GM23338 (cell line): Measurements from ENCODE around the gene IGFLR1. TPM values are rescaled to one million over a fixed set of nuclear protein-coding genes. Genes with fewer than 3 reads are reported as not detected.

ENCODE experiments used
- ATAC-seq: fragments of 200-7000 bp; cut with Tn5 transposase; 3 replicates; pipeline ENCODE4 v1.9.1; 2020
- DNase-seq: peaks from one replicate; pipeline ENCODE4 v3.0.0-alpha.2; 2015; ENCODE audit warnings: low spot score
- H2AFZ ChIP-seq: fragments of 200-600 bp; sonication (generic); 2 replicates; pipeline ENCODE4 v1.8.0; 2016; ENCODE audit warnings: antibody characterized with exemption, mild to moderate bottlenecking, moderate library complexity
- H3F3A ChIP-seq: fragments of 200-600 bp; sonication (generic); replicated peaks from 2 replicates; pipeline ENCODE4 v1.8.0; 2017; ENCODE audit warnings: antibody characterized with exemption, mixed run types, low read depth
- H3K27ac ChIP-seq: fragments of 200-600 bp; sonication (generic); 2 replicates; pipeline ENCODE4 v1.6.1; 2016; ENCODE audit warnings: low read depth
- H3K27me3 ChIP-seq: fragments of 200-600 bp; sonication (generic); 2 replicates; pipeline ENCODE4 v1.8.0; 2016; ENCODE audit warnings: mild to moderate bottlenecking, mixed run types, moderate library complexity; ENCODE audit not compliant: insufficient read depth
- H3K36me3 ChIP-seq: fragments of 200-600 bp; sonication (generic); 2 replicates; pipeline ENCODE4 v1.8.0; 2016; ENCODE audit warnings: mild to moderate bottlenecking; ENCODE audit not compliant: insufficient read depth
- H3K4me1 ChIP-seq: fragments of 200-600 bp; sonication (generic); 2 replicates; pipeline ENCODE4 v1.8.0; 2016; ENCODE audit warnings: mild to moderate bottlenecking, moderate library complexity; ENCODE audit not compliant: insufficient read depth
- H3K4me2 ChIP-seq: fragments of 200-600 bp; sonication (generic); 2 replicates; pipeline ENCODE4 v1.7.1; 2017; ENCODE audit warnings: mixed run types
- H3K4me3 ChIP-seq: fragments of 200-600 bp; sonication (generic); 2 replicates; pipeline ENCODE4 v1.6.1; 2016; ENCODE audit warnings: mixed run types
- H3K79me2 ChIP-seq: fragments of 200-600 bp; sonication (generic); replicated peaks from 2 replicates; pipeline ENCODE4 v1.8.0; 2017; ENCODE audit warnings: mild to moderate bottlenecking; ENCODE audit not compliant: insufficient read depth
- H3K9me2 ChIP-seq: fragments of 200-600 bp; sonication (generic); 2 replicates; pipeline ENCODE4 v1.8.0; 2017; ENCODE audit not compliant: insufficient read depth
- H4K20me1 ChIP-seq: fragments of 200-600 bp; sonication (generic); replicated peaks from 2 replicates; pipeline ENCODE4 v1.8.0; 2017; ENCODE audit warnings: mild to moderate bottlenecking; ENCODE audit not compliant: insufficient read depth
- H3K27ac Mint-ChIP-seq: 2 replicates; pipeline ENCODE4 v1.8.0; 2020; ENCODE audit warnings: inconsistent platforms, mild to moderate bottlenecking, moderate library complexity, mixed read lengths
- H3K27me3 Mint-ChIP-seq: 3 replicates; pipeline ENCODE4 v1.8.0; 2022; ENCODE audit warnings: low read depth, mild to moderate bottlenecking, moderate library complexity, mixed read lengths, inconsistent platforms; ENCODE audit not compliant: insufficient read depth, poor library complexity
- H3K36me3 Mint-ChIP-seq: 3 replicates; pipeline ENCODE4 v1.8.0; 2021; ENCODE audit warnings: low read depth, mild to moderate bottlenecking, inconsistent platforms, moderate library complexity, mixed read lengths
- H3K4me1 Mint-ChIP-seq: 3 replicates; pipeline ENCODE4 v1.8.0; 2020; ENCODE audit warnings: mild to moderate bottlenecking, inconsistent platforms, mixed read lengths
- H3K4me3 Mint-ChIP-seq: 3 replicates; pipeline ENCODE4 v1.8.0; 2021; ENCODE audit warnings: moderate library complexity, mild to moderate bottlenecking, inconsistent platforms, mixed read lengths
- H3K9me3 Mint-ChIP-seq: 3 replicates; pipeline ENCODE4 v1.8.0; 2020; ENCODE audit warnings: moderate library complexity, mild to moderate bottlenecking, inconsistent platforms, mixed read lengths
- CREB1 ChIP-seq: fragments of 250-450 bp; sonication (Bioruptor Pico); IDR thresholded peaks from 2 replicates; pipeline ENCODE4 v1.5.0; 2020; ENCODE audit warnings: low read depth, mild to moderate bottlenecking, moderate library complexity
- CTCF ChIP-seq, 2 experiments: fragments of 200-600 bp in 1 of 2; sonication (generic) in 1 of 2; conservative IDR thresholded peaks; 2 replicates each; pipeline versions ENCODE4 v1.5.1 to v1.6.1; 2016 to 2017; ENCODE audit warnings: antibody characterized with exemption in 2 of 2, low read depth in 2 of 2, mild to moderate bottlenecking in 2 of 2, moderate library complexity in 1 of 2
- EZH2 ChIP-seq: fragments of 200-600 bp; sonication (generic); IDR thresholded peaks from one replicate; pipeline ENCODE4 v1.8.0; 2017; ENCODE audit warnings: antibody characterized with exemption, mild to moderate bottlenecking, low read depth; ENCODE audit not compliant: unreplicated experiment
- EZH2phosphoT487 ChIP-seq: fragments of 200-600 bp; sonication (generic); IDR thresholded peaks from one replicate; pipeline ENCODE4 v1.8.1; 2018; ENCODE audit warnings: antibody characterized with exemption; ENCODE audit not compliant: unreplicated experiment
- JUNB ChIP-seq: IDR thresholded peaks from one replicate; pipeline ENCODE4 v1.6.1; 2016; ENCODE audit warnings: antibody characterized with exemption; ENCODE audit not compliant: unreplicated experiment
- NANOG ChIP-seq: IDR thresholded peaks from 2 replicates; pipeline ENCODE4 v1.6.1; 2016; ENCODE audit warnings: antibody characterized with exemption, borderline replicate concordance
- POLR2AphosphoS5 ChIP-seq: IDR thresholded peaks from 2 replicates; pipeline ENCODE4 v1.6.1; 2016; ENCODE audit warnings: antibody characterized with exemption, low read depth
- REST ChIP-seq: IDR thresholded peaks from one replicate; pipeline ENCODE4 v1.6.1; 2018; ENCODE audit warnings: antibody characterized with exemption; ENCODE audit not compliant: unreplicated experiment
- STAT1 ChIP-seq: IDR thresholded peaks from one replicate; pipeline ENCODE4 v1.6.1; 2016; ENCODE audit warnings: antibody characterized with exemption; ENCODE audit not compliant: unreplicated experiment
- ZNF114 ChIP-seq: fragments of 250-450 bp; sonication (Bioruptor Pico); IDR thresholded peaks from 2 replicates; pipeline ENCODE4 v1.5.0; 2020; ENCODE audit warnings: mild to moderate bottlenecking, moderate library complexity
- ZNF331 ChIP-seq: fragments of 250-450 bp; sonication (Bioruptor Pico); IDR thresholded peaks from 2 replicates; pipeline ENCODE4 v1.5.0; 2020; ENCODE audit warnings: low read depth, mild to moderate bottlenecking, moderate library complexity
- polyA plus RNA-seq: library from polyadenylated mRNA; unstranded; fragments of >200 nt; fragmentation: Nextera tagmentation; extraction: Ambion mirVana; gene quantifications from 2 replicates; pipeline ENCODE4 v1.2.1, GENCODE V29; 2016
- total RNA-seq: library from RNA; depleted of rRNA; stranded (reverse); fragments of >200 nt; shearing (Covaris generic); gene quantifications from 2 replicates; pipeline ENCODE4 v1.2.3, GENCODE V29; 2014

The IGFLR1 gene
- total and polyA plus RNA-seq, 2 experiments from 2014 or later = 14.4 to 17.8 TPM

GRCh38 chr19:35776102-35776788 lies 34.0 kb upstream of the IGFLR1 start:
- Mint-ChIP-seq H3K36me3 (no peaks in the 10 kb centered on the region), H3K27ac (no peak overlapping the region; the same call in 1 of the 2 replicates), H3K27me3 (peaks cover 23% of the 10 kb centered on the region), H3K4me1 (peaks cover 34% of the 10 kb centered on the region), H3K4me3 (peak overlapping the region; percentile 76), H3K9me3 (no peaks in the 10 kb centered on the region; the same call in 2 of the 3 replicates)
- ATAC-seq = peak; percentile 3; the same call in 1 of the 3 replicates
- Histone ChIP-seq H3K36me3 (no peaks in the 10 kb centered on the region), H3K4me2 (peak overlapping the region; percentile 89), H4K20me1 (no peaks in the 10 kb centered on the region), H3K79me2 (no peaks in the 10 kb centered on the region), H3K4me1 (peaks cover 23% of the 10 kb centered on the region), H3F3A (peaks cover 7% of the 10 kb centered on the region; the same call in 1 of the 2 replicates), H3K4me3 (peak overlapping the region; percentile 65), H3K9me2 (no peaks in the 10 kb centered on the region), H3K27ac (no peak overlapping the region), H3K27me3 (peaks cover 16% of the 10 kb centered on the region), H2AFZ (no peak overlapping the region; the same call in 1 of the 2 replicates)
- DNase-seq = peak; percentile 62
- no peak for TF ChIP-seq JUNB
- TF ChIP-seq NANOG = no peak
- no peak for TF ChIP-seq EZH2
- no peak for TF ChIP-seq ZNF114 (CRISPR knock-in tag)
- no peak for TF ChIP-seq STAT1
- TF ChIP-seq REST = no peak

- H3K4me3 ChIP-seq = peak within 1 kb of the TSS; percentile 65
- no peak within 1 kb of the TSS for H3K27ac ChIP-seq
- peaks cover 21% of the 10 kb centered on the region for H3K27me3 Mint-ChIP-seq
- ATAC-seq (peak; percentile 78), DNase-seq (peak; percentile 100)
- no peak within 1 kb of the TSS; the same call in 1 of the 2 replicates for H2AFZ ChIP-seq
- H3K27me3 ChIP-seq = peaks cover 16% of the 10 kb centered on the region
- H3K27ac Mint-ChIP-seq = no peak within 1 kb of the TSS; the same call in 1 of the 2 replicates
- no peaks in the 10 kb centered on the region; the same call in 2 of the 3 replicates for H3K9me3 Mint-ChIP-seq
- no peaks in the 10 kb centered on the region; the same call in 2 of the 3 replicates for H3K36me3 Mint-ChIP-seq
- H3K36me3 ChIP-seq = no peaks in the 10 kb centered on the region
- no peaks in the 10 kb centered on the region; the same call in 1 of the 2 replicates for H4K20me1 ChIP-seq
- H3K4me1 ChIP-seq = peaks cover 22% of the 10 kb centered on the region
- peaks cover 7% of the 10 kb centered on the region; the same call in 1 of the 2 replicates for H3F3A ChIP-seq
- no peaks in the 10 kb centered on the region for H3K9me2 ChIP-seq
- no peaks in the 10 kb centered on the region for H3K79me2 ChIP-seq
- peak within 1 kb of the TSS; percentile 76 for H3K4me3 Mint-ChIP-seq
- H3K4me1 Mint-ChIP-seq = peaks cover 32% of the 10 kb centered on the region
- H3K4me2 ChIP-seq = peak within 1 kb of the TSS; percentile 89
- TF ChIP-seq CREB1 (CRISPR knock-in tag) = no peak
- TF ChIP-seq ZNF114 (CRISPR knock-in tag) = no peak
- no peak for TF ChIP-seq JUNB
- no peak for TF ChIP-seq EZH2phosphoT487
- no peak; the same call in 1 of the 2 replicates for TF ChIP-seq POLR2AphosphoS5
- TF ChIP-seq ZNF331 (CRISPR knock-in tag) = no peak
- no peak for TF ChIP-seq REST
- no peak for TF ChIP-seq NANOG
- no peak for TF ChIP-seq CTCF (conservative IDR thresholded peaks at IDR 0.05; ENCODE audit: low read depth in 2 of 2)
These were observed 33.2 kb upstream of the IGFLR1 start, which contains the start of gene ARHGAP33 for GRCh38 chr19:35775298-35776101. ARHGAP33 (plus strand) TSS chr19:35775564; CDS start chr19:35775659, 95 bp downstream.
